Endothelial cell of umbilical vein (primary cell): ENCODE measurements around the gene CNTNAP2.

Experiments used
- EZH2 ChIP-seq: IDR thresholded peaks from 2 replicates; pipeline ENCODE4 v1.6.1; 2012; ENCODE audit warnings: borderline replicate concordance, low read depth, mild to moderate bottlenecking, moderate library complexity, low read length, inconsistent platforms; ENCODE audit not compliant: severe bottlenecking
- FOS ChIP-seq: IDR thresholded peaks from 2 replicates; pipeline ENCODE4 v1.6.1; 2011; ENCODE audit warnings: mild to moderate bottlenecking, low read length, moderate library complexity, borderline replicate concordance; ENCODE audit not compliant: insufficient read depth
- JUN ChIP-seq: IDR thresholded peaks from 2 replicates; pipeline ENCODE4 v1.6.1; 2011; ENCODE audit warnings: borderline replicate concordance, low read depth; ENCODE audit not compliant: insufficient read length, insufficient read depth
- MYC ChIP-seq: IDR thresholded peaks from one replicate; pipeline ENCODE4 v1.6.1; 2011; ENCODE audit warnings: mild to moderate bottlenecking, low read depth, low read length
- POLR2A ChIP-seq: IDR thresholded peaks from 2 replicates; pipeline ENCODE4 v1.6.1; 2012; ENCODE audit warnings: low read depth, mild to moderate bottlenecking, control low read depth, low read length
- POLR2AphosphoS5 ChIP-seq: IDR thresholded peaks from 2 replicates; pipeline ENCODE4 v1.6.1; 2012; ENCODE audit warnings: low read depth, mild to moderate bottlenecking, control low read depth, low read length, moderate library complexity; ENCODE audit not compliant: insufficient read depth
- TF ChIP-seq, protein P1 (sequence below), 2 donors: IDR thresholded peaks; 1 replicate in 1 of 2; 2 replicates in 1 of 2; pipeline ENCODE4 v1.5.1; 2011; ENCODE audit warnings: low read length in 2 of 2, mild to moderate bottlenecking in 2 of 2, moderate library complexity in 2 of 2, control low read depth in 1 of 2, inconsistent platforms in 1 of 2, low read depth in 1 of 2; ENCODE audit not compliant: insufficient read depth in 1 of 2; ENCODE audit errors: extremely low read depth in 1 of 2
- TF ChIP-seq, protein P2 (sequence below): IDR thresholded peaks from 2 replicates; pipeline ENCODE4 v1.6.1; 2011; ENCODE audit not compliant: insufficient read depth, insufficient read length

DNA sequence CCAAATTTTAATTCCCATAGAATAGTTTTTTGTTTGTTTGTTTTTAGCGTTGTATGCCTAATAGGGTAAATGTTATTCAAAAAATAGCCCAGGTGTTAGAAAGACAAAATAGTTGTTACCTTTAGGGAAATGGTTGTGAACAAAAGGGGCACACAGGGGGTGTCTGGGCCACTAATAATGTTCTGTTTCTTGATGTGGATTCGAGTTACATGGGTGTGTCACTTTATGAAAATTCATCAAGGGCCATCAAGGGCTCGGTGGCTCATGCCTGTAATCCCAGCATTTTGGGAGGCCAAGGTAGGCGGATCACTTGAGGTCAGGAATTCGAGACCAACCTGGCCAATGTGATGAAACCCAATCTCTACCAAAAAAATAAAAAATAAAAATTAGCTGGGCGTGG, 1942.2 kb downstream of the CNTNAP2 start:
- TF ChIP-seq, protein P1, sequence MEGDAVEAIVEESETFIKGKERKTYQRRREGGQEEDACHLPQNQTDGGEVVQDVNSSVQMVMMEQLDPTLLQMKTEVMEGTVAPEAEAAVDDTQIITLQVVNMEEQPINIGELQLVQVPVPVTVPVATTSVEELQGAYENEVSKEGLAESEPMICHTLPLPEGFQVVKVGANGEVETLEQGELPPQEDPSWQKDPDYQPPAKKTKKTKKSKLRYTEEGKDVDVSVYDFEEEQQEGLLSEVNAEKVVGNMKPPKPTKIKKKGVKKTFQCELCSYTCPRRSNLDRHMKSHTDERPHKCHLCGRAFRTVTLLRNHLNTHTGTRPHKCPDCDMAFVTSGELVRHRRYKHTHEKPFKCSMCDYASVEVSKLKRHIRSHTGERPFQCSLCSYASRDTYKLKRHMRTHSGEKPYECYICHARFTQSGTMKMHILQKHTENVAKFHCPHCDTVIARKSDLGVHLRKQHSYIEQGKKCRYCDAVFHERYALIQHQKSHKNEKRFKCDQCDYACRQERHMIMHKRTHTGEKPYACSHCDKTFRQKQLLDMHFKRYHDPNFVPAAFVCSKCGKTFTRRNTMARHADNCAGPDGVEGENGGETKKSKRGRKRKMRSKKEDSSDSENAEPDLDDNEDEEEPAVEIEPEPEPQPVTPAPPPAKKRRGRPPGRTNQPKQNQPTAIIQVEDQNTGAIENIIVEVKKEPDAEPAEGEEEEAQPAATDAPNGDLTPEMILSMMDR (IDR thresholded peaks at IDR 0.05; ENCODE audit: extremely low read depth in 1 of 2, insufficient read depth in 1 of 2, low read depth in 1 of 2, low read length in 2 of 2): no peak
- TF ChIP-seq POLR2A: no peak
- no peak for TF ChIP-seq EZH2
- TF ChIP-seq FOS: no peak
- no peak for TF ChIP-seq POLR2AphosphoS5
- TF ChIP-seq MYC: no peak
- TF ChIP-seq, protein P2, sequence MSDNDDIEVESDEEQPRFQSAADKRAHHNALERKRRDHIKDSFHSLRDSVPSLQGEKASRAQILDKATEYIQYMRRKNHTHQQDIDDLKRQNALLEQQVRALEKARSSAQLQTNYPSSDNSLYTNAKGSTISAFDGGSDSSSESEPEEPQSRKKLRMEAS: no peak
- no peak for TF ChIP-seq JUN
